ENCODE results near the gene LRRC66. TPM values are rescaled to one million over a fixed set of nuclear protein-coding genes. Genes with fewer than 3 reads are reported as not detected.

LRRC66 gene
- total RNA-seq, 4 donors from 2014 or later: 0.17 to 1.2 (median 0.54) TPM

DNA sequence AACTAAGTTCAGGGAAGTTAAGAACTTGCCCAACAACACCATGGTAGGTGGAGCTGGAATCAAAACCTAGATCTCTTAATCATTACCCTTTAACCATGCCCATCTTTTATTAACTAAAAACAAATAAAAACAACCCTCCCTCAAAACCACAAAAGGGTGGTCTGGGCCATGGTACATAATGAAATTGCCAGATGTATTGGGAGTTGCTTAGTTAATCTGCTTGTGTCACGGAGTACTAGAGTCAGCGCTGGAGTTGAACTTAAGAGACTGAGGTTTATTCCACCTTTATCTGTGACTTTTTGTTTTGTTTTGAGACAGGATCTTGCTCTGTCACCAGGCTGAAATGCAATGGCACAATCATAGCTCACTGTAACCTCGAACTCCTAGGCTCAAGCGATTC is 13.3 kb downstream of the LRRC66 start:
- H3K9me3 ChIP-seq: no peaks in the 10 kb centered on the region
- H3K4me1 ChIP-seq: no peaks in the 10 kb centered on the region
- TF ChIP-seq, protein P1, sequence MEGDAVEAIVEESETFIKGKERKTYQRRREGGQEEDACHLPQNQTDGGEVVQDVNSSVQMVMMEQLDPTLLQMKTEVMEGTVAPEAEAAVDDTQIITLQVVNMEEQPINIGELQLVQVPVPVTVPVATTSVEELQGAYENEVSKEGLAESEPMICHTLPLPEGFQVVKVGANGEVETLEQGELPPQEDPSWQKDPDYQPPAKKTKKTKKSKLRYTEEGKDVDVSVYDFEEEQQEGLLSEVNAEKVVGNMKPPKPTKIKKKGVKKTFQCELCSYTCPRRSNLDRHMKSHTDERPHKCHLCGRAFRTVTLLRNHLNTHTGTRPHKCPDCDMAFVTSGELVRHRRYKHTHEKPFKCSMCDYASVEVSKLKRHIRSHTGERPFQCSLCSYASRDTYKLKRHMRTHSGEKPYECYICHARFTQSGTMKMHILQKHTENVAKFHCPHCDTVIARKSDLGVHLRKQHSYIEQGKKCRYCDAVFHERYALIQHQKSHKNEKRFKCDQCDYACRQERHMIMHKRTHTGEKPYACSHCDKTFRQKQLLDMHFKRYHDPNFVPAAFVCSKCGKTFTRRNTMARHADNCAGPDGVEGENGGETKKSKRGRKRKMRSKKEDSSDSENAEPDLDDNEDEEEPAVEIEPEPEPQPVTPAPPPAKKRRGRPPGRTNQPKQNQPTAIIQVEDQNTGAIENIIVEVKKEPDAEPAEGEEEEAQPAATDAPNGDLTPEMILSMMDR (IDR thresholded peaks at IDR 0.05): no peak
- TF ChIP-seq EP300 (IDR thresholded peaks at IDR 0.05) (no peak), POLR2A (IDR thresholded peaks at IDR 0.05; ENCODE audit: low read depth) (no peak), POLR2AphosphoS5 (IDR thresholded peaks at IDR 0.05) (no peak)
- H3K27ac ChIP-seq (replicated peaks in 1 of 4): no peak overlapping the region
- WGBS: 100% methylated on average over 4 of the region's 4 CpGs
- H3K36me3 ChIP-seq: peaks cover 0 to 14% (median 7%) of the 10 kb centered on the region in 4 donors
- intact Hi-C loops (cut with DNase I): no loop called here
- no peaks in the 10 kb centered on the region for H3K27me3 ChIP-seq
- H3K4me3 ChIP-seq: no peak overlapping the region
- no peak for DNase-seq (ENCODE audit: extremely low spot score)

DNA sequence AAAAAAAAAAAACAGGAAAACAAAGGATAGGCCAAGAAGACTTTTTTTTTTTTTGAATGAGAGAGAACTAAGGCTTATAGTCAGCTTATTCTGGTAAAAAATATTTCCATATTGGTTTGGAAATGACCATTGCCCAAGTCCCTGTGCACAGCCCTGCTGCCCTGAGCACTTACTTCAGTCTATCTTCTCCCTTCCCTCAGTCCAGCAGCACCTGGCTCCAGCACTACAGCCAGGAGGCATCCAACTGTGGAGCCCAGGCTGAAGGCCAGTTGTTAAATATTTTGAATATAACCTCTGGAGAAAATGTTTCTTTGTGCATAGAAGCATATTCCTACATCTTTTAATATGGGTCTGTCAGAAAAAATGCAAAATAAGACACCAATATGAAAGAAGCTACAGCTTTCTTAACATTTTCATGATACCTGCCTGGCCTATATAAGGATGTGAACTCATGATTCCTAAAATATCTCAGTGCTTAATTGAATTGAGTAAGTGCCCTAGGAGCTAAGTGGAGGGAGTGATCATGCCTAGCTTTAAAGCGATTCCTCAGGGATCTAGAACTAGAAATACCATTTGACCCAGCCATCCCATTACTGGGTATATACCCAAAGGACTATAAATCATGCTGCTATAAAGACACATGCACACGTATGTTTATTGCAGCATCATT is 14.4 kb downstream of the LRRC66 start:
- H3K27me3 ChIP-seq: no peaks in the 10 kb centered on the region
- no peak overlapping the region for H3K27ac ChIP-seq (replicated peaks in 1 of 4)
- no peak for TF ChIP-seq EP300 (IDR thresholded peaks at IDR 0.05)
- no peak for TF ChIP-seq POLR2AphosphoS5 (IDR thresholded peaks at IDR 0.05)
- peaks cover 0 to 4% (median 0%) of the 10 kb centered on the region in 4 donors for H3K36me3 ChIP-seq
- no peaks in the 10 kb centered on the region for H3K4me1 ChIP-seq
- intact Hi-C loops (cut with DNase I): no loop called here
- WGBS: 80% methylated on average over 2 of the region's 2 CpGs
- no peak for DNase-seq (ENCODE audit: extremely low spot score)
- no peak overlapping the region for H3K4me3 ChIP-seq
- H3K9me3 ChIP-seq: no peaks in the 10 kb centered on the region

DNA sequence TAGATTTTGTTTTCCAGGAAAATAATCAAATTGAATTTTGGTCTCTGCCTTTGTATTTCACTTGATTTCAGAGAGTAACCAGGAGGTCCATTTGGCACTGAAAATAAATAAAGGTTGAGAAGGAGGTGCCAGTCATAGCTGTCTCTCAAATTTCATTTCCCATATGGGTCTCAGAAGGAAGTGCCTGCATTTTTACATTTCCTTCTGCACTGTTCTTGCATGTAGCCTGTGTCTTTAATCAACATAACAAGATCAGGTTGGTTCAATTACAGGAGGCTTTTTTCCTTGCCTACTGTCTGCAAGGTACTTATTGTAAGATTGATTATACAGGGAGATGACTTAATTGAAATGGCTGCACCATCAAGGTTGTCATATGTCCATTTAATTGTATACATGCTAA is 15.7 kb downstream of the LRRC66 start:
- Histone ChIP-seq H3K27me3 (no peaks in the 10 kb centered on the region), H3K4me3 (no peak overlapping the region), H3K4me1 (no peaks in the 10 kb centered on the region), H3K9me3 (no peaks in the 10 kb centered on the region), H3K27ac (replicated peaks in 1 of 4) (no peak overlapping the region), H3K36me3 (no peaks in the 10 kb centered on the region)
- intact Hi-C loops (cut with DNase I): no loop called here
- no peak for DNase-seq (ENCODE audit: extremely low spot score)
- TF ChIP-seq, protein P1 (IDR thresholded peaks at IDR 0.05): no peak
- TF ChIP-seq POLR2AphosphoS5 (IDR thresholded peaks at IDR 0.05): no peak
- TF ChIP-seq EP300 (IDR thresholded peaks at IDR 0.05): no peak
- no peak for TF ChIP-seq POLR2A (IDR thresholded peaks at IDR 0.05; ENCODE audit: low read depth)

DNA sequence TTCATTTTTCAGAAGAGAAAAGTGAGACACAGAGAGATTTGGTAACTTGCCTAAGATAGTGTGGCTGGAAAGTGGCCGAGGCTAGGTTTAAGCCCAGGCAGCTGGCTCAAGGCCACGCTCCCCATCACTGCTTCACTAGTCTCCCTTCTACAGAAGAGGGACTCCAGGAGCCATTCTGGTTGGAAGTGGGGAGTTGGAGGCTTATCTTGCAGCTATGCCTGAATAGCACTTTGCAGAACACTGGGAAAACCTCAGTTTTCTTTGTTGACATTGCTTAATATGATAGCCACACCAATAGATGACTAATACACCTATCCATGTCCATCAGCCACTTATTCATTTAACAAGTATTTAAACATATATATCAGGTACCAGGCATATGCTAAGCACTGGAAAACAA is 18.5 kb downstream of the LRRC66 start:
- Histone ChIP-seq H3K9me3 (no peaks in the 10 kb centered on the region), H3K27ac (replicated peaks in 1 of 4) (no peak overlapping the region), H3K4me1 (no peaks in the 10 kb centered on the region), H3K27me3 (no peaks in the 10 kb centered on the region), H3K36me3 (no peaks in the 10 kb centered on the region), H3K4me3 (no peak overlapping the region)
- no peak for DNase-seq (ENCODE audit: extremely low spot score)
- WGBS: 81% methylated on average over 2 of the region's 2 CpGs
- intact Hi-C loops (cut with DNase I): no loop called here
- TF ChIP-seq EP300 (IDR thresholded peaks at IDR 0.05): no peak
- TF ChIP-seq, protein P1 (IDR thresholded peaks at IDR 0.05): no peak
- no peak for TF ChIP-seq POLR2AphosphoS5 (IDR thresholded peaks at IDR 0.05)
- TF ChIP-seq POLR2A (IDR thresholded peaks at IDR 0.05; ENCODE audit: low read depth): no peak

DNA sequence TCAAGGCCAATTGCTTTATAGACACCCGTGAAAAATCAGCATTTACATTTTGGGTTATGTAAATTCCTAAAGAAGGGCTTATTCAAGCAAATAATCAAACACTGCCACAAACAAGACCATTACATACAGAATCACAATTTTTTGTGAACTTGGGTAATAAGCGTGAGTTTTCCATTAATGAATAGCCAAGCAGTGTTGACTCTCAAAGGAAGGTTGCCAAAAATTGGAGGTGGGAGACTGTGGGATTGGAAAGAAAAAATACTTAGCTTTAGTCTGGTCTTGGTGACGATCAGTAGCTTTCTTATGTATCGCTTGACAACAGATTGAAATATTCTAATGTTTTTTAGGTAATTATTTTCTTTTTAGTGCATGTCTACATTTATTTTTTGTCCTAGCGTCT is 20.9 kb downstream of the LRRC66 start:
- Histone ChIP-seq H3K4me3 (no peak overlapping the region), H3K27ac (replicated peaks in 1 of 4) (no peak overlapping the region), H3K9me3 (no peaks in the 10 kb centered on the region), H3K36me3 (no peaks in the 10 kb centered on the region), H3K4me1 (no peaks in the 10 kb centered on the region), H3K27me3 (no peaks in the 10 kb centered on the region)
- intact Hi-C loops (cut with DNase I): no loop called here
- no peak for DNase-seq (ENCODE audit: extremely low spot score)
- WGBS: 91% methylated on average over 5 of the region's 5 CpGs
- TF ChIP-seq, protein P1 (IDR thresholded peaks at IDR 0.05): no peak
- TF ChIP-seq POLR2AphosphoS5 (IDR thresholded peaks at IDR 0.05) (no peak), EP300 (IDR thresholded peaks at IDR 0.05) (no peak), POLR2A (IDR thresholded peaks at IDR 0.05; ENCODE audit: low read depth) (no peak)

All from esophagus muscularis mucosa (tissue), 4 donors.